ENCODE measurements around the gene MEN1.
A peak's percentile ranks its signal among the peaks of the same experiment; 100 is the strongest.

Gene MEN1

DNA sequence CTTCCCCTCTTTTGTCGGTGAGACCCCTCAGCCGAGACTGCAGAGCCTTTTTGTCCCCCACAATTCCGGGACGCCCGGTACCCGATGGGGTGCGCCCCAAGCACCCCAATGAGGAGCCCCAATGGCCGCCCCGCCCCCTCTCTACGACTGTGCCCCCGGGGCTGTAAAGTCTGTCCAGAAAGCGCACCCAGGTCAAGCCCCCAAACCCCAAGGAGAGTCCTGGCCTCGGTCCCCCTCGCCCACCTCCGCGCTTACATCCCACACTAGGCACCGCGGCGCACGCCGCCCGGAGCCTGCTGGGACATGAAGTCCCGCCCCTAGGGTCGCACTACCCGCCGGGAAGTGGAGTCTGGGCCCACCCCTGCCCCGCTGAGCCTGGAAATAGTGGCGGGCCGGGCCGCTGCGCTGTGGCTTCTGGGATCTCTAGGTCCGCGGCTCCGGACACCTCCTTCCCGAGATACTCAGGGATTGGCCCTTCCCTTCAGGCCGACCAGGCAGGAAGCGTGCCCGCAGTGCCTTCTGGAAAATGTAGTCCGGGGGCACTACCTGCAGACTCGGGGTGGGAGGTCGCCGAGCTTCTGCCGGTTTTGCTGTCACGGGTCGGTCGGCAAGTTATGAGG, at the start of gene MEN1:
TSS of gene MEN1 (minus strand) at position 281 of the 620 bp plus-strand sequence. CDS start 442 bp downstream, outside the sequence.
- peak; percentile 95 for TF ChIP-seq ZBTB7A (IDR thresholded peaks at IDR 0.05; ENCODE audit: low read depth)
- TF ChIP-seq, protein P1, sequence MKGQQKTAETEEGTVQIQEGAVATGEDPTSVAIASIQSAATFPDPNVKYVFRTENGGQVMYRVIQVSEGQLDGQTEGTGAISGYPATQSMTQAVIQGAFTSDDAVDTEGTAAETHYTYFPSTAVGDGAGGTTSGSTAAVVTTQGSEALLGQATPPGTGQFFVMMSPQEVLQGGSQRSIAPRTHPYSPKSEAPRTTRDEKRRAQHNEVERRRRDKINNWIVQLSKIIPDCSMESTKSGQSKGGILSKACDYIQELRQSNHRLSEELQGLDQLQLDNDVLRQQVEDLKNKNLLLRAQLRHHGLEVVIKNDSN (IDR thresholded peaks at IDR 0.05) = peak; percentile 13; the same call in 1 of the 2 replicates
- peak; percentile 61; the same call in 1 of the 2 replicates for TF ChIP-seq TCF12 (IDR thresholded peaks at IDR 0.05; ENCODE audit: low read depth)
- no peak for TF ChIP-seq CEBPB (IDR thresholded peaks at IDR 0.05)
- peak; percentile 45; the same call in 1 of the 2 replicates for TF ChIP-seq YY1 (IDR thresholded peaks at IDR 0.05; ENCODE audit: low read depth)
- peak; percentile 45 for TF ChIP-seq EGR1 (IDR thresholded peaks at IDR 0.05)
- TF ChIP-seq, protein P2, sequence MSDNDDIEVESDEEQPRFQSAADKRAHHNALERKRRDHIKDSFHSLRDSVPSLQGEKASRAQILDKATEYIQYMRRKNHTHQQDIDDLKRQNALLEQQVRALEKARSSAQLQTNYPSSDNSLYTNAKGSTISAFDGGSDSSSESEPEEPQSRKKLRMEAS (IDR thresholded peaks at IDR 0.05) = peak; percentile 31; the same call in 1 of the 2 replicates
- peak; percentile 74 for TF ChIP-seq TAF1 (IDR thresholded peaks at IDR 0.05; ENCODE audit: low read depth)
- TF ChIP-seq CREB1 (IDR thresholded peaks at IDR 0.05; ENCODE audit: low read depth) = no peak
- TF ChIP-seq FOXM1 (IDR thresholded peaks at IDR 0.05; ENCODE audit: borderline replicate concordance, low read depth) = no peak

DNA sequence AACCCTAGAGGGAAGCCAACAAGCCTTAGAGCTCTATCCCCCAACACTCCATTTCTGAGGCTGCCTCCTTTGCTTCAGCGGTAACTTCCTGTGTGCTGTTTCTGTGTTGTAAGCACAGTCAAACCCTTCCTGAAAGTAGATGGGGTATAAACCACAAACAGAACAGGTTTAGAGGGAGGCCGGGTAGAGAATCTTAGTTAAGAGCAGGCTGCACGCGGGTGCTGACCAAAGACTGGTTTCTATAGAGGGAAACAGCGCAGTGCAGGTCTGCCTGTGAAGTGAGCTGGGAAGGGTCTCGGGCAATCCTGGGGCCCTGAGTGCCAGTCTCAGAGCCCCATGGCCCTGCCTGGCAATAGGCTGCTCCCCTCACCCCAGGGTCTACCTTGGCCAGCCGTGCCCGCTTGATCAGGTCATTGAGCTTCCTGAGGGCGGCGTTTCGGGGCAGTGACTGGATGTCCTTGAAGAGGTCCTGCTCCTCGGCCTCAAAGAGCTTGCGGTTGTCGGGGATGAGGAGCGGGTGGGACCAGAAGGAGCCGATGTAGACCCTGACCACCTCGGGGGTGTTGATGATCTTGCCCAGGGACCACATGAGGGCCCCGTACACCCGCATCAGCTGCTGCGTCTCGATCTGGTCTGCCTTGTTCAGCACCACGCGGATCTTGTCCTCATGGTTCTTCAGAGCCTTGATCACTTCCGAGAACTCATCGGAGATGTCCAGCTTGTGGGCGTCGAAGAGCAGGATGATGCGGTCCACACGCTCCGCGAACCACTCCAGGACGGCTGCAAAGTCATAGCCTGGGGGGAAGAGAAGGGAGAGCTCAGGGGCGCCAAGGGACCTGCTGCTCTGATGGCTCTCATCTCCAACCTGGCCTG, 49.4 kb upstream of the MEN1 start:
- TF ChIP-seq EGR1 (IDR thresholded peaks at IDR 0.05) (no peak), TEAD4 (IDR thresholded peaks at IDR 0.05) (no peak), EP300 (IDR thresholded peaks at IDR 0.05; ENCODE audit: borderline replicate concordance) (no peak), YY1 (IDR thresholded peaks at IDR 0.05; ENCODE audit: low read depth) (no peak)
- TF ChIP-seq, protein P2 (IDR thresholded peaks at IDR 0.05) = no peak

DNA sequence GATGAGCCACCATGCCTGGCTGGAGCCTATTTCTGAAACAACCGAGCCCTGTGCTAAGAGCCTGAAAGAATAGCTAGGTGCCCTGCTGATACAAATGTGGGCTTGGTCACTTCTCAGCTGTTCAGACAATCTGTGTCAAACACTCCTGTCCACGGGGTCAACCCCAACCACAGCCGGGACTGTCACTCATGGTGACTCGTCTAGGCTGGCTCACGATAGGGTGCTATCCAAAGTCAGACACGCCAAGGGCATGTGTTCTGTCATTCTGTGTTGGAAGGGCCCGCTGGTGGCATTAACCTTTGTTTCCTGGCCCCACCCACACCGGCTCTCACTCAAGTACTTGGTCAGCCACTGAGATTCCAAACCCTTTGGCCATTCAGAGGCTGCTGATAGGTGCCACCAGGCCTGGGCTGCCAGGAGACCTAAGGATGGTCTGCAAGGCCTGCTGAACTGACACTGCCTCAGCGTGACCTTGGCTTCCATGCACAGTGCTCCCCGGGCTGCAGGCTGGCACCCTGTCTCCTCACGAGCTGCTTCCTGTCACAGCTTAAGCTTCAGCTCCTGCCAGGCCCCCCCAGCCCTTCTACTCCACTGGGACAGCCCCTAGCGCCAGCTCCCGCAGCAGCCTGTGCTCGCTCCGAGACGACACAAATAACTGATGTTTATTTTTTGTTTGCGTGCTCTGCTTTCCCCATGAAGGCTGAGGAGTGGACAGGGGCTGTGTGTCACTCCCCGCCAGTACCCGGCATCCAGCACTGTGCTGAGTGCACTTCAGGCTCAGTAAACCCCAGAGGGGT, 48.3 kb upstream of the MEN1 start:
- TF ChIP-seq, protein P1 (IDR thresholded peaks at IDR 0.05) = no peak

DNA sequence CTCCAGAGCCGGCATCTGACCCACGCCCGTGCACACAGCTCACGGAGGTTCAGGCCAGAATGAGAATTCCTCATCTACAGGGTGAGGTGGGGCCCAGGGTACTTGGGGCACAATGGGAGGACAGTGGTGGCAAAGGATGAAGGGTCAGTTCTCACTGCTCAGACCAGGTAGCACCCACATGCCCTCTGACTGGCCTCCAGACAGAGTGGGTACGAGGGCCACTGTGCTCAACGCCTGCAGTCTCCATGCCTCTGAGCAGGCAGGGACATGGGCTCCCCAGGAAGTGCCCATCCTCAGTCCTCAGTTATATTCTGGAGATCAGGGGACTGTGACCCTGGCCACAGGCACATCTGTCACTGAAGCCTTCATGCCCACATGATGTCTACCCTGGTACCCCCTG, 47.1 kb upstream of the MEN1 start:
- TF ChIP-seq, protein P3, sequence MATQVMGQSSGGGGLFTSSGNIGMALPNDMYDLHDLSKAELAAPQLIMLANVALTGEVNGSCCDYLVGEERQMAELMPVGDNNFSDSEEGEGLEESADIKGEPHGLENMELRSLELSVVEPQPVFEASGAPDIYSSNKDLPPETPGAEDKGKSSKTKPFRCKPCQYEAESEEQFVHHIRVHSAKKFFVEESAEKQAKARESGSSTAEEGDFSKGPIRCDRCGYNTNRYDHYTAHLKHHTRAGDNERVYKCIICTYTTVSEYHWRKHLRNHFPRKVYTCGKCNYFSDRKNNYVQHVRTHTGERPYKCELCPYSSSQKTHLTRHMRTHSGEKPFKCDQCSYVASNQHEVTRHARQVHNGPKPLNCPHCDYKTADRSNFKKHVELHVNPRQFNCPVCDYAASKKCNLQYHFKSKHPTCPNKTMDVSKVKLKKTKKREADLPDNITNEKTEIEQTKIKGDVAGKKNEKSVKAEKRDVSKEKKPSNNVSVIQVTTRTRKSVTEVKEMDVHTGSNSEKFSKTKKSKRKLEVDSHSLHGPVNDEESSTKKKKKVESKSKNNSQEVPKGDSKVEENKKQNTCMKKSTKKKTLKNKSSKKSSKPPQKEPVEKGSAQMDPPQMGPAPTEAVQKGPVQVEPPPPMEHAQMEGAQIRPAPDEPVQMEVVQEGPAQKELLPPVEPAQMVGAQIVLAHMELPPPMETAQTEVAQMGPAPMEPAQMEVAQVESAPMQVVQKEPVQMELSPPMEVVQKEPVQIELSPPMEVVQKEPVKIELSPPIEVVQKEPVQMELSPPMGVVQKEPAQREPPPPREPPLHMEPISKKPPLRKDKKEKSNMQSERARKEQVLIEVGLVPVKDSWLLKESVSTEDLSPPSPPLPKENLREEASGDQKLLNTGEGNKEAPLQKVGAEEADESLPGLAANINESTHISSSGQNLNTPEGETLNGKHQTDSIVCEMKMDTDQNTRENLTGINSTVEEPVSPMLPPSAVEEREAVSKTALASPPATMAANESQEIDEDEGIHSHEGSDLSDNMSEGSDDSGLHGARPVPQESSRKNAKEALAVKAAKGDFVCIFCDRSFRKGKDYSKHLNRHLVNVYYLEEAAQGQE (IDR thresholded peaks at IDR 0.05; ENCODE audit: low read depth) = no peak
- TF ChIP-seq TAF1 (IDR thresholded peaks at IDR 0.05; ENCODE audit: low read depth) = no peak
- TF ChIP-seq, protein P2 (IDR thresholded peaks at IDR 0.05) = no peak
- TF ChIP-seq ZBTB7A (IDR thresholded peaks at IDR 0.05; ENCODE audit: low read depth) = no peak
- TF ChIP-seq CEBPB (IDR thresholded peaks at IDR 0.05) = no peak
- TF ChIP-seq CREB1 (IDR thresholded peaks at IDR 0.05; ENCODE audit: low read depth) = no peak
- TF ChIP-seq TEAD4 (IDR thresholded peaks at IDR 0.05) = no peak
- TF ChIP-seq YY1 (IDR thresholded peaks at IDR 0.05; ENCODE audit: low read depth) = no peak
- TF ChIP-seq, protein P1 (IDR thresholded peaks at IDR 0.05) = no peak
- no peak for TF ChIP-seq FOXM1 (IDR thresholded peaks at IDR 0.05; ENCODE audit: borderline replicate concordance, low read depth)
- TF ChIP-seq EP300 (IDR thresholded peaks at IDR 0.05; ENCODE audit: borderline replicate concordance) = no peak
- no peak for TF ChIP-seq TCF12 (IDR thresholded peaks at IDR 0.05; ENCODE audit: low read depth)
- no peak for TF ChIP-seq RAD21 (IDR thresholded peaks at IDR 0.05; ENCODE audit: low read depth)
- TF ChIP-seq NFIC (IDR thresholded peaks at IDR 0.05) = no peak
- TF ChIP-seq EGR1 (IDR thresholded peaks at IDR 0.05) = no peak

DNA sequence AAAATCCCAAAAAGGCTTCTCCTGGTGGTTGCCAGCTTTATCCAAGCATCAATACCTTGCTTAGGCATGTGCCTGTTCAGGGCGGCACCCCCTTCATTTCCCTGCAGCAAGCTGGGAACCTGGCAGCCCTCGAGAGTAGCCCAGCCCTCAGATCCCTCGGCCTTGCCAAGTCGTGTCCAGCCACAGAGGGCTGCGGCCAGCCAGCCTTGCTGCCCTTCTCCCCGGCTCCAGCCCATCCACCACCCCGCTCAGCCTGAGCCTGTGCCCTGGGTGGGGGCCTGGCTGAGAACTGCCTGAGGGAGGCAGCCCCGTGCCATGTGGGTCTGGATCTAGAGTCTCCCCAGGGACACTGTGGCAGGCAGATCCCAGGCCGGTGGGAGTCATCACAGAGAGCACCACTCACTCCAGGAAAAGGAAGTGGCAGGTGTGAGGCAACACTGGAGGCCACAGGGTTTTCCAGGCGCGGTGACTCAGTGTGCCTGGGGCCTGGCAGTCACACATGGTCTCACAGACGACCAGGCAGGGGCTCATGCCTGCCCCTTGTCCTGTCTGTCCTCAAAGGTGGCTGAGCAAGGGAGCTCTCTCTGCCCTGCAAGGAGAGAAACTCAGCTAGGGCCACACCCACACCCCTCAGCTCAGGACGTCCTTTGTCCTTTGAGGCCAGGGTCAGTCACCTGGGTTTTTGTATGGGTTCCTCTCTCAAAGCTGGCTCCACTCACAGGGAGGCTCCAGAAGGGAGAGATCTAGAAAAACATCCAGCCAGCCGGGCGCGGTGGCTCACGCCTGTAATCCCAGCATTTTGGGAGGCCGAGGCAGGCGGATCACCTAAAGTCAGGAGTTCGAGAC, 46.3 kb upstream of the MEN1 start:
- TF ChIP-seq NFIC (IDR thresholded peaks at IDR 0.05) (no peak), CEBPB (IDR thresholded peaks at IDR 0.05) (peak; percentile 75)
- TF ChIP-seq, protein P1 (IDR thresholded peaks at IDR 0.05) = no peak
- TF ChIP-seq, protein P2 (IDR thresholded peaks at IDR 0.05) = peak; percentile 32; the same call in 1 of the 2 replicates

Data from Ishikawa (cell line).